ENCODE data around the gene CISH.

GRCh38 chr3:50592568-50592967, 19.0 kb downstream of the CISH start:
- TF ChIP-seq SMARCA5 (IDR thresholded peaks at IDR 0.05) (no peak), SP1 (IDR thresholded peaks at IDR 0.05; ENCODE audit: low read depth, low read length) (no peak), CTCF (IDR thresholded peaks at IDR 0.05 in 2 of 3, conservative IDR thresholded peaks at IDR 0.05 in 1 of 3; ENCODE audit: control insufficient read depth in 2 of 3, extremely low read depth in 1 of 3, insufficient read depth in 1 of 3, low read depth in 3 of 3, low read length in 3 of 3) (no peak), BCL11A (IDR thresholded peaks at IDR 0.05; ENCODE audit: low read depth, low read length) (no peak), KDM1A (IDR thresholded peaks at IDR 0.05; ENCODE audit: borderline replicate concordance) (no peak), E4F1 (IDR thresholded peaks at IDR 0.05; ENCODE audit: borderline replicate concordance, partially characterized antibody) (no peak)

Measured in GM12878 (cell line).